ENCODE measurements around the gene SYNDIG1L. TPM values are rescaled to one million over a fixed set of nuclear protein-coding genes. Genes with fewer than 3 reads are reported as not detected.
"Not testable (repeated sequence)": the region's sequence is repeated elsewhere in the genome, so short reads cannot be mapped to it uniquely, and the experiment has no call there.

Gene SYNDIG1L
- total and polyA plus RNA-seq, 12 donors = 0.05 to 0.51 (median 0.23) TPM; not detected in 5

DNA sequence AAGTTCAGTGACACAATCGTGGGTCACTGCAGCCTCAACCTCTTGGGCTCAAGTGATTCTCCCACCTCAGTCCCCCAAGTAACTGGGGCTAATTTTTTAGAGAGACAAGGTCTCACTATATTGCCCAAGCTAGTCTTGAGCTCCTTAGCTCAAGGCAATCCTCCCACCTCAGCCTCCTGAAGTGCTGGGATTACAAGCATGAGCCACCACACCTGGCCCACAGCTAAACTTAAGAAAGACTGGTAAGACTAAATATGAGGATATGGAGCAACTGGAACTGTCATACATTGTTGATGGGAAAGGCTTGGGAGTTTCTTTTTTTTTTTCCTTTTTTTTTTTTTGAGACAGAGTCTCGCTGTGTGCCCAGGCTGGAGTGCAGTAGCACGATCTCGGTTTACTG is 43.8 kb downstream of the SYNDIG1L start:
- TF ChIP-seq, protein P1, sequence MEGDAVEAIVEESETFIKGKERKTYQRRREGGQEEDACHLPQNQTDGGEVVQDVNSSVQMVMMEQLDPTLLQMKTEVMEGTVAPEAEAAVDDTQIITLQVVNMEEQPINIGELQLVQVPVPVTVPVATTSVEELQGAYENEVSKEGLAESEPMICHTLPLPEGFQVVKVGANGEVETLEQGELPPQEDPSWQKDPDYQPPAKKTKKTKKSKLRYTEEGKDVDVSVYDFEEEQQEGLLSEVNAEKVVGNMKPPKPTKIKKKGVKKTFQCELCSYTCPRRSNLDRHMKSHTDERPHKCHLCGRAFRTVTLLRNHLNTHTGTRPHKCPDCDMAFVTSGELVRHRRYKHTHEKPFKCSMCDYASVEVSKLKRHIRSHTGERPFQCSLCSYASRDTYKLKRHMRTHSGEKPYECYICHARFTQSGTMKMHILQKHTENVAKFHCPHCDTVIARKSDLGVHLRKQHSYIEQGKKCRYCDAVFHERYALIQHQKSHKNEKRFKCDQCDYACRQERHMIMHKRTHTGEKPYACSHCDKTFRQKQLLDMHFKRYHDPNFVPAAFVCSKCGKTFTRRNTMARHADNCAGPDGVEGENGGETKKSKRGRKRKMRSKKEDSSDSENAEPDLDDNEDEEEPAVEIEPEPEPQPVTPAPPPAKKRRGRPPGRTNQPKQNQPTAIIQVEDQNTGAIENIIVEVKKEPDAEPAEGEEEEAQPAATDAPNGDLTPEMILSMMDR (IDR thresholded peaks at IDR 0.05) = no peak
- TF ChIP-seq POLR2A (IDR thresholded peaks at IDR 0.05) = no peak
- H3K36me3 ChIP-seq (replicated peaks in 1 of 2) = no peaks in the 10 kb centered on the region
- WGBS, 4 donors = 83 to 93% (median 89%) methylated on average over 4 of the region's 4 CpGs
- no peaks in the 10 kb centered on the region for H3K9me3 ChIP-seq (replicated peaks in 1 of 3)
- H3K4me3 ChIP-seq = no peak overlapping the region
- intact Hi-C loops (cut with DNase I) = no loop called here
- no peak for DNase-seq
- H3K4me1 ChIP-seq (replicated peaks in 1 of 2) = no peaks in the 10 kb centered on the region
- no peak overlapping the region for H3K27ac ChIP-seq
- H3K27me3 ChIP-seq = no peaks in the 10 kb centered on the region

DNA sequence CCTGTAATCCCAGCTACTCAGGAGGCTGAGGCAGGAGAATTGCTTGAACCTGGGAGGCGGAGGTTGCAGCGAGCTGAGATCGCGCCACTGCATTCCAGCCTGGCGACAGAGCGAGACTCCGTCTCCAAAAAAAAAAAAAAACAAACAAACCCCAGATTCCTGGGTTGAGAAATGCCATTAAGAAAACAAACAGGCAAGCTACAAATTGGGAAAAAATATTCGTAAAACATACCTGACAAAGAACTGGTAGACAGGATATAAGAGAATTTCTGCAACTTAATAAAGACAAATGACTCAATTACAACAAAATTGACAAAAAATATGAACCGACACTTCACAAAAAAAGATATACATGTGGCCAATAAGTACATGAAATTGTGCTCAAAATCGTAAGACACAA is 44.4 kb downstream of the SYNDIG1L start:
- H3K36me3 ChIP-seq (replicated peaks in 1 of 2); intact Hi-C loops (cut with DNase I); H3K9me3 ChIP-seq (replicated peaks in 1 of 3); H3K27me3 ChIP-seq; H3K27ac ChIP-seq; H3K4me1 ChIP-seq (replicated peaks in 1 of 2); DNase-seq; H3K4me3 ChIP-seq: not testable (repeated sequence)
- WGBS, 4 donors = 83 to 87% (median 85%) methylated on average over 6 to 10 of the region's 10 CpGs

DNA sequence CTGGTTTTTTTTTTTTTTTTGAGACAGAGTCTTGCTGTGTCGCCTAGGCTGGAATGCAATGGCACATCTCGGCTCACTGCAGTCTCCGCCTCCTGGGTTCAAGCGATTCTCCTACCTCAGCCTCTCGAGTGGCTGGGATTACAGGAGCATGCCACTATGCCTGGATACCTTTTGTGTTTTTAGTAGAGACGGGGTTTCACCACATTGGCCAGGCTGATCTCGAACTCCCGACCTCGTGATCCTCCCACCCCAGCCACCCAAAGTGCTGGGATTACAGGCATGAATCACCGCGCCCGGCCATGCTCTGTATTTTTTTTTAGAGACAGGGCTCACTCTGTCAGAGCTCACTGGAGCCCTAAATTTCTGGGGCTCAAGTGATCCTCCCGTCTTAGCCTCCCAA is 45.2 kb downstream of the SYNDIG1L start:
- Histone ChIP-seq H3K27me3 (no peaks in the 10 kb centered on the region), H3K9me3 (replicated peaks in 1 of 3) (no peaks in the 10 kb centered on the region), H3K27ac (no peak overlapping the region), H3K4me3 (no peak overlapping the region), H3K4me1 (replicated peaks in 1 of 2) (no peaks in the 10 kb centered on the region), H3K36me3 (replicated peaks in 1 of 2) (no peaks in the 10 kb centered on the region)
- DNase-seq = no peak
- TF ChIP-seq, protein P1 (IDR thresholded peaks at IDR 0.05) = no peak
- TF ChIP-seq POLR2A (IDR thresholded peaks at IDR 0.05) = no peak
- intact Hi-C loops (cut with DNase I) = no loop called here
- 81 to 91% (median 88%) methylated on average over 13 of the region's 13 CpGs for WGBS, 4 donors

DNA sequence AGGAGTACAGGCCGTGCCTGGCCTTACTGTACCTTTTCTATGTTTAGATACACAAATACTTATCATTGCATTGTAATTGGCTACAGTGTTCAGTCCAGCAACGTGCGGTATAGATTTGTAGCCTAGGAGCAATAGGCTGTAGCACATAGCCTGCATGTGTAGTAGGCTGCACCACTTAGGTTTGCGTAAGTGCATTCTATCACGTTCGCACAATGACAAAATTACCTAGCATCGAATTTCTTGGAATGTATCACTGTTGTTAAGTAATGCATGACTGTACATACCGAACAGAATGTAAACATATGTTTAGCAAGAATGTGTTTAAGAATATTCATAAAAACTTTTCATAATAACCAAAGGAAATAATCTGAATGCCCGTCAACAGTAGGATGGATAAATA is 45.8 kb downstream of the SYNDIG1L start:
- no peak for DNase-seq
- Histone ChIP-seq H3K4me1 (replicated peaks in 1 of 2) (no peaks in the 10 kb centered on the region), H3K27me3 (no peaks in the 10 kb centered on the region), H3K27ac (no peak overlapping the region), H3K9me3 (replicated peaks in 1 of 3) (no peaks in the 10 kb centered on the region), H3K36me3 (replicated peaks in 1 of 2) (no peaks in the 10 kb centered on the region), H3K4me3 (no peak overlapping the region)
- intact Hi-C loops (cut with DNase I) = no loop called here
- TF ChIP-seq, protein P1 (IDR thresholded peaks at IDR 0.05) = no peak
- no peak for TF ChIP-seq POLR2A (IDR thresholded peaks at IDR 0.05)
- 84 to 91% (median 88%) methylated on average over 9 of the region's 9 CpGs for WGBS, 4 donors

DNA sequence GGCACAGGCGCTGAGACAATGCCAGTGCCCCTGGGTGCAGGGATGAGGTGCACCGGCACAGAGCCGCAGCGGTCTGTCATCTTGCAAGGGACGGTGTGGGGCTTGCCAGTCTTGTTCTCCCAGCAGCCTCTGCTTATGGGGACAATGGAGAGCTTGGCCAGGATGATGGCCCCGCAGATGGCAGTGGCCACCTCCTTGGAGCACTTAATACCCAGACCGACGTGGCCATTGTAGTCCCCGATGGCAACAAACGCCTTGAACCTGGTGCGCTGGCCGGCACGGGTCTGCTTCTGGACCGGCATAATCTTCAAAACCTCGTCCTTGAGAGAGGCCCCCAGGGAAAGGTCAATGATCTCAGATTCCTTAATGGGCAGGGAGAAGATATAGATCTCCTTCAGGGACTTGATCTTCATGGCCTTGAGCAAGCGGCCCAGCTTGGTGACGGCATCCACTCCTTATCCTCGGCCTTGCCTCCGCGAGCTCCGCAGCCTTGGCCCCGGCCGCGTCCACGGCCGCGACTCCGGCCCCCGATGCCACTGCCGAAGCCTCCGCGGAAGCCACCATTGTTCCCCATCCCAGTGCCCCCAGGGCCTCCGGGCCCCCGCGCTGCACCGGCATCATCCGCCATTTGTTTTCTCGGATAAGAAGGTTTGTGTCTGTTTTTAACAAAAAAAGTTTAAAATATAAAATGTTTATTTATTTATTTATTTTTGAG is 47.9 kb downstream of the SYNDIG1L start:
- H3K9me3 ChIP-seq (replicated peaks in 1 of 3) = no peaks in the 10 kb centered on the region
- H3K36me3 ChIP-seq (replicated peaks in 1 of 2) = no peaks in the 10 kb centered on the region
- no peaks in the 10 kb centered on the region for H3K4me1 ChIP-seq (replicated peaks in 1 of 2)
- no peak for DNase-seq
- no peaks in the 10 kb centered on the region for H3K27me3 ChIP-seq
- TF ChIP-seq, protein P1 (IDR thresholded peaks at IDR 0.05) = no peak
- no peak for TF ChIP-seq POLR2A (IDR thresholded peaks at IDR 0.05)
- 55 to 73% (median 65%) methylated on average over 27 to 38 of the region's 38 CpGs for WGBS, 4 donors
- H3K27ac ChIP-seq = no peak overlapping the region
- intact Hi-C loops (cut with DNase I) = no loop called here
- no peak overlapping the region for H3K4me3 ChIP-seq
